HCT116 (cell line): ENCODE measurements around the gene SPRED2.

ENCODE experiments used
- CTCF ChIP-seq, 3 experiments: fragments of 200-600 bp in 1 of 3; sonication (generic) in 1 of 3; IDR thresholded peaks in 2 of 3; conservative IDR thresholded peaks in 1 of 3; 2 replicates each; pipeline ENCODE4 v1.5.1; 2012 to 2017; ENCODE audit warnings: low read depth in 2 of 3, low read length in 2 of 3, antibody characterized with exemption in 1 of 3, borderline replicate concordance in 1 of 3, control low read depth in 1 of 3, mild to moderate bottlenecking in 1 of 3, mixed read lengths in 1 of 3, mixed run types in 1 of 3, moderate library complexity in 1 of 3; ENCODE audit not compliant: insufficient read depth in 1 of 3
- FOSL1 ChIP-seq: IDR thresholded peaks from 2 replicates; pipeline ENCODE4 v1.6.1; 2012; ENCODE audit warnings: low read depth
- POLR2AphosphoS5 ChIP-seq: IDR thresholded peaks from 2 replicates; pipeline ENCODE4 v1.6.1; 2011; ENCODE audit warnings: mild to moderate bottlenecking, low read depth, low read length, moderate library complexity

- TF ChIP-seq FOSL1 (no peak), POLR2AphosphoS5 (no peak), CTCF (IDR thresholded peaks at IDR 0.05 in 2 of 3, conservative IDR thresholded peaks at IDR 0.05 in 1 of 3; ENCODE audit: borderline replicate concordance in 1 of 3, insufficient read depth in 1 of 3, low read depth in 2 of 3, low read length in 2 of 3) (no peak)
These were observed 116.3 kb downstream of the SPRED2 start for GRCh38 chr2:65316072-65316471.
